Osteoblast (primary cell): ENCODE results near the gene KIRREL3. TPM values are rescaled to one million over a fixed set of nuclear protein-coding genes. Genes with fewer than 3 reads are reported as not detected.
A peak's percentile ranks its signal among the peaks of the same experiment; 100 is the strongest.

ENCODE experiments used
- DNase-seq: peaks from one replicate; pipeline ENCODE4 v3.0.0; 2011; ENCODE audit warnings: low spot score, mixed read lengths; ENCODE audit not compliant: insufficient read length; ENCODE audit errors: missing footprints
- H2AFZ ChIP-seq: 2 replicates; pipeline ENCODE4 v1.6.0; 2011; ENCODE audit warnings: mild to moderate bottlenecking, low read length
- H3K27ac ChIP-seq: 2 replicates; pipeline ENCODE4 v1.5.1; 2011; ENCODE audit warnings: mild to moderate bottlenecking, low read depth, low read length, moderate library complexity
- H3K27me3 ChIP-seq: 2 replicates; pipeline ENCODE4 v1.6.0; 2012; ENCODE audit warnings: mild to moderate bottlenecking, control low read depth, inconsistent platforms, low read length, moderate library complexity; ENCODE audit not compliant: insufficient read depth
- H3K36me3 ChIP-seq: 2 replicates; pipeline ENCODE4 v1.5.1; 2011; ENCODE audit warnings: mild to moderate bottlenecking, low read length, control low read depth, moderate library complexity; ENCODE audit not compliant: insufficient read depth
- H3K4me1 ChIP-seq: 2 replicates; pipeline ENCODE4 v1.5.1; 2011; ENCODE audit warnings: mild to moderate bottlenecking, low read length, control low read depth, moderate library complexity; ENCODE audit not compliant: insufficient read depth
- H3K4me2 ChIP-seq: 2 replicates; pipeline ENCODE4 v1.6.0; 2011; ENCODE audit warnings: mild to moderate bottlenecking, low read length; ENCODE audit not compliant: insufficient read depth
- H3K4me3 ChIP-seq: fragments of 200-600 bp; sonication (generic); 3 replicates; pipeline ENCODE4 v1.5.1; 2012; ENCODE audit warnings: mild to moderate bottlenecking, low read length, inconsistent platforms; ENCODE audit not compliant: insufficient read depth
- H3K79me2 ChIP-seq: 2 replicates; pipeline ENCODE4 v1.6.0; 2012; ENCODE audit warnings: mild to moderate bottlenecking, low read length, control low read depth, inconsistent platforms; ENCODE audit not compliant: insufficient read depth
- H3K9me3 ChIP-seq: 2 replicates; pipeline ENCODE4 v1.5.1; 2011; ENCODE audit warnings: low read depth, low read length, control low read depth
- H4K20me1 ChIP-seq: 2 replicates; pipeline ENCODE4 v1.6.0; 2012; ENCODE audit warnings: mild to moderate bottlenecking, low read length, control low read depth; ENCODE audit not compliant: insufficient read depth
- total RNA-seq: library from RNA; depleted of rRNA; stranded (reverse); fragments of >200 nt; gene quantifications from 2 replicates; pipeline ENCODE4 v1.2.3, GENCODE V29; 2012
- TF ChIP-seq, protein P1 (sequence below): IDR thresholded peaks from 2 replicates; pipeline ENCODE4 v1.5.1; 2011; ENCODE audit warnings: mild to moderate bottlenecking, low read depth, low read length, moderate library complexity; ENCODE audit errors: extremely low read depth

Gene KIRREL3
- total RNA-seq, 1 donor: 3.6 TPM

DNA sequence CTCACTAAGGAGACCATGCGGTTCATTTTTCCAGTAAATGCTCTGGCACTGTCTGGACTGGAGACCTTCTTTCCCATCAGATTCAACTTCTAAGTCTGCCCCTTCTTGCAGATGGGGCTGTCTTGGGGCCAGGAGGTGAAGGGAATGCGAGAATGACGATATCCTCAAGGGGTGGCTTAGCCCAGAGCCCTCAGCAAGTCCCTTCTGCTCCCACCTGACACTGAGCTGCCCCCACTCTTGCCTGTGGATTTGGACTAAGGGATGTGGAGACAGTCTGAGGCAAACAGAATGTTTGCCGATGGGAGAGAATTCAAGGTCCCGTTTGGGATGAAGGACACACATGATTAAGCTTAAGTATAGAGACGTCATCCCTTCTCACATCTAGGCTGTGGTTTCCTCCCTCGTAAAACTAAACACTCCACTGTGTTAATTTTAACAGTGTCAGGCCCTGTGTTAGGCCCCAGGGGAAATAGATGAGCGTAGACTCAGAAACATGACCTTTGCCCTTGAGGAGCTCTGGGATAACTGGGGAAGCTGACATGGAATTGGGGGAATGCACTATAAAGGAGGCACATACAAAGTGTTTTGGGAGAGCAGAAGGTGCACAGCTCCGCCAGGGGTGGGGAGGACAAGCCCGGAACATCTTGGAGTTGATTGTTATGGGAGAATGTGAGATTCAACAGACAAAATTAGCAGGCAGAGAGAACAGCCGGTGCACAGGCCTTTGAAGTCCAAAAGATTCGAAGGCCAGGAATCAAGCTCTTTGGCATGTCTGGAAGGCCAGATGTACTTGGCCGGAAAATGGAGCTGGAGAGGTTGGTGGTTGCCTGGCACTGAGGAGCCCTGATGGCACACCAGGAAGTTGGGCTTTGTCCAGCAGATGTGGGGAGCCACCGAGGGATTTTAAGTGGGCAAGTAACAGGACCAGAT lies 573.5 kb downstream of the KIRREL3 start:
- Histone ChIP-seq H2AFZ (no peak overlapping the region), H3K27me3 (no peaks in the 10 kb centered on the region), H3K9me3 (no peaks in the 10 kb centered on the region), H3K4me2 (no peak overlapping the region), H3K4me1 (peaks cover 10% of the 10 kb centered on the region), H3K36me3 (peaks cover 5% of the 10 kb centered on the region), H3K4me3 (no peak overlapping the region), H3K79me2 (no peaks in the 10 kb centered on the region), H3K27ac (no peak overlapping the region), H4K20me1 (no peaks in the 10 kb centered on the region)
- TF ChIP-seq, protein P1, sequence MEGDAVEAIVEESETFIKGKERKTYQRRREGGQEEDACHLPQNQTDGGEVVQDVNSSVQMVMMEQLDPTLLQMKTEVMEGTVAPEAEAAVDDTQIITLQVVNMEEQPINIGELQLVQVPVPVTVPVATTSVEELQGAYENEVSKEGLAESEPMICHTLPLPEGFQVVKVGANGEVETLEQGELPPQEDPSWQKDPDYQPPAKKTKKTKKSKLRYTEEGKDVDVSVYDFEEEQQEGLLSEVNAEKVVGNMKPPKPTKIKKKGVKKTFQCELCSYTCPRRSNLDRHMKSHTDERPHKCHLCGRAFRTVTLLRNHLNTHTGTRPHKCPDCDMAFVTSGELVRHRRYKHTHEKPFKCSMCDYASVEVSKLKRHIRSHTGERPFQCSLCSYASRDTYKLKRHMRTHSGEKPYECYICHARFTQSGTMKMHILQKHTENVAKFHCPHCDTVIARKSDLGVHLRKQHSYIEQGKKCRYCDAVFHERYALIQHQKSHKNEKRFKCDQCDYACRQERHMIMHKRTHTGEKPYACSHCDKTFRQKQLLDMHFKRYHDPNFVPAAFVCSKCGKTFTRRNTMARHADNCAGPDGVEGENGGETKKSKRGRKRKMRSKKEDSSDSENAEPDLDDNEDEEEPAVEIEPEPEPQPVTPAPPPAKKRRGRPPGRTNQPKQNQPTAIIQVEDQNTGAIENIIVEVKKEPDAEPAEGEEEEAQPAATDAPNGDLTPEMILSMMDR: no peak
- DNase-seq: no peak

DNA sequence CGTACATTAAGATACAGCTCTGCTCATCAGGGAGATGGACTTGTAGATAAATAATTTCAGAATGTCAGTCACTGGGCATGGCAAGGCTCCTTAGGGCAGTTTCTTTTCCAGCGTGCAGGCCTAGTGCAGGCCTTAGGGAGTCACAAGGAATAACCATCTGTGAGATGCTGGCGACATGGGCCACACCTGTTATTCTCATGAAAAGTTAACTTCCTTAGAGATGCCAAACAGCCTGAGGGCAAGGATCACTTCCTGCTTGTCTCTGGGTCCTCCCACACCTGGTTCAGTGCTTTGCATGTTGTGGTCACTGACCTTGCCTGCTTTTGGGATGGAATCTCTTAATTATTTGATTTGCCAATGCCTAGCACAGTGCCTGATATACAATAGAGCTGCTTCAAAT lies 574.5 kb downstream of the KIRREL3 start:
- Histone ChIP-seq H3K4me1 (peaks cover 3% of the 10 kb centered on the region), H4K20me1 (no peaks in the 10 kb centered on the region), H3K36me3 (peaks cover 5% of the 10 kb centered on the region), H2AFZ (no peak overlapping the region), H3K27ac (no peak overlapping the region), H3K4me3 (no peak overlapping the region), H3K79me2 (no peaks in the 10 kb centered on the region), H3K9me3 (no peaks in the 10 kb centered on the region), H3K4me2 (no peak overlapping the region), H3K27me3 (no peaks in the 10 kb centered on the region)
- DNase-seq: no peak
- TF ChIP-seq, protein P1: no peak

DNA sequence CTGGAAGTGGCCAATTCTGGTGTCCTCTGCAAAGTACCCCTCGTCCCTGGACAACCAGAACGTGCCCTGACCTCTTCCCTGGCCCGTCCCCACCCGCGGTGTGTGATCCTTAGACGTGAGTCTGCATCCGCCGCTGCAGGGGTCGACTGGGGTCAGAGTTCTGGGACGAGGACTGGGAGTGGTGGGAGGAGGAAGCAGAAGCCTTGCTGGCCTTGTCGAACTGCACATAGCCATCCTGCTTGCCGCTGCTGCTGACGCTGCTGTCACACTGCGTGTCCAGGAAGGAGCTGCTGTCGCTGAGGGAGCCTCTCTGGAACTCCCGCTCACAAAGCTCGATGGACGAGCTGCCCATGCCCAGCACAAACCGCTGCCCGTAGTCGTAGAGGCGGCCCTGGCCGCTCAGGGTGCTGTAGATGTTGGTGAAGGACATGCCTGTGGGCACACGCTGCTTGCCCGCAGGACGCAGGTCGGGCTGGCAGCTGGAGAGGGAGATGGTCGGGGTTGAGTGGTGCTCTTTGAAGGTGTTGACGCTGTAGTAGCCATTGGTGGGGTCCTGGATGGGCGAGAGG lies 576.0 kb downstream of the KIRREL3 start:
- Histone ChIP-seq H3K27ac (no peak overlapping the region), H3K4me1 (peaks cover 9% of the 10 kb centered on the region), H2AFZ (no peak overlapping the region), H3K9me3 (no peaks in the 10 kb centered on the region), H3K27me3 (no peaks in the 10 kb centered on the region), H3K79me2 (no peaks in the 10 kb centered on the region), H3K36me3 (peaks cover 5% of the 10 kb centered on the region), H4K20me1 (no peaks in the 10 kb centered on the region), H3K4me3 (no peak overlapping the region), H3K4me2 (no peak overlapping the region)
- TF ChIP-seq, protein P1: no peak
- DNase-seq: no peak

DNA sequence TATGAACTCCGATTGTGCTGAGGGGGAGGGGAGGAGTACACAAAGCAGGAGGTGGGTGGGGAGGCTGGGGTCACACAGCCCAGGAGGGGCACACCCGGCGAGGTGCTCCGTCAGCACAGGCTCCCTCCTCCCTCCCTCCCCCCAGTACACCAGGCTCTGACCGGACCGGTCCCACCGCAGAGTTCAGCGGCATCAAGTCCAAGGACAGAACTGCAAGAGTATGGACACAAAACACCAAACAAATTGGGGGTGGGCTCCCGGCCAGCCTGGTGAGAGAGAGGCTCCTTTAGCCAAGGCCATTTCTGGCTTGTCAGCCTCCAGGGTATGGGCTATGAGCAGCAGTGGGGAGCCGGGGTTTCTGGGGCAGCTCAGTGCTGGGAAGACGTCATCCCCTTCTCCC lies 576.8 kb downstream of the KIRREL3 start:
- H3K4me2 ChIP-seq: no peak overlapping the region
- DNase-seq: peak; percentile 76
- H3K27ac ChIP-seq: no peak overlapping the region
- H3K9me3 ChIP-seq: no peaks in the 10 kb centered on the region
- H3K79me2 ChIP-seq: no peaks in the 10 kb centered on the region
- H3K27me3 ChIP-seq: no peaks in the 10 kb centered on the region
- H3K4me3 ChIP-seq: no peak overlapping the region
- no peaks in the 10 kb centered on the region for H4K20me1 ChIP-seq
- peaks cover 5% of the 10 kb centered on the region for H3K36me3 ChIP-seq
- peaks cover 10% of the 10 kb centered on the region for H3K4me1 ChIP-seq
- TF ChIP-seq, protein P1: no peak
- H2AFZ ChIP-seq: no peak overlapping the region
